IPS-NIHi7 (cell line): ENCODE results near the gene CDKN2B-AS1.

Experiments
- DNase-seq: peaks from one replicate; pipeline ENCODE4 v3.0.0; 2012; ENCODE audit warnings: mixed read lengths; ENCODE audit errors: extremely low spot score

Gene CDKN2B-AS1

DNA sequence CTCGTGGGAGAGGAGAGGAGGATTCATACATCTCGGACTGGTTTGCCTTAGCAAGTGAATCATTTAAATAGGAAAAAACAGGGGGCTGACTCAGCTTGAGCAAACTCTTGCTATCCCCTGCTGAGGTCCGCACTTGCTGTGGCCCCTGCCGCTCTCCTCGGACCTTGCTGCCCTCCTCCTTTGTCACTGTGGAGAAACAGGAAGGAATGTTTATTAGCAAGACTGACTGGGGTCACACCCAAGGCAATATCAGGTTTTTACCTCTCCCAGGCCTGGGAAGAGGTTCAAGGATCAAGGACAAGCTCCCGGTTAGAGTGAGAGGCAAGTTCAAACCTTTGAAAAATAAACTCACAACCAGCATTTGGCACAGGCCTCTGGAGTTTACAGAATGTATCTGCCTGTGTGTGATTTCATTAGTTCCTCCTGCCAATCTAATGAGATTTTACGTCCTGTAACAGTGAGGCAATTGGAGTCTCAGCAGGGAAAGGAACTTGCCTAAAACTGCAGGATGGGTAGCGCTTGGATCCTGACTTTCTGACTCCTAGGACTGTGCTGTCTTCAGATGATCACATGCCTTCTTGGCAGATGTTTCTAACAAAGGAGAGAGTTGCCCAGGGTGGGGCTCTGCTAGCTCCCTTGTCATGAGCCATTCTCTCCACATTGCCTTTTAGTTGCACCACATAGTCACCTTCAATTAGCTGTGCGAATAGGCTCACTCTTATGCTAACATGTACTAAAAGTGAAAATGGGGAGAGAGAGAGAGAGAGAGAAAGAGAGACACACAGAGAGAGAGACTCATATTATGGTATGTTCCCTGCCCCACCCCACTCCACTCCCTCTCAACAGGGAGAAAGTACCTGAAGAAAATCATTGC lies 123.2 kb downstream of the CDKN2B-AS1 start:
- peak; percentile 52 for DNase-seq

DNA sequence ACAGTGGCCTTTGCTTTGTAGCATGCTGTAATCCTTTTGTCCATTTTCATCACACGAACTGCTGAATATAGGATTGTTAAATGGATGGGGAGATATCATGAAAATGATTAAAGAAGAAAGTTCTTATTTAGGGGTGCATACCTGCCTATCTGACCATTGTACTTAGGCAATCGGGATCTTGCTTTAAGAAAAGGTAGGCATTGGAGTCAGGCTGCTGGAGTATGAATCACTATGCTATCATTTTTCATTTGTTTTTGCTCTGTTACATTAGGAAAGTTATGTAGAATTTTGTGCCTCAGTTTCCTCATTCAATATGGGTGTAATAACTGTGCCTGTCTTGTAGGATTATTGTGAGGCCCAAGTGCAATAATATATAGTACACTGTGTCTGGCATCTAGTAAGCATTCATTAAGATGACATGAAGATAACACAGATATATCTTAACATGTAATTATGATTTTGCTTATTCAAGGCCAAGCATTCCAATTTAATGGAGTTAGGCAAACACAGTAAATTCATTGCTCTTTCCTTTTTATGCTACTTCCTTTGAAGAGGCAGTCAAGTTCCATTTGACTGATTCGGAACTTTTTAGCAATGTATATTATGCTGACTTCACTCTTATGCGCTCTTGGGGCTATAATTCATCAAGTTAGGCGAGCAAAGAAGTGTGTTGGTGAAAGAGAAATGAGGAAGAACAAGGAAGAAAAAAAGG lies 124.4 kb downstream of the CDKN2B-AS1 start:
- DNase-seq = no peak

DNA sequence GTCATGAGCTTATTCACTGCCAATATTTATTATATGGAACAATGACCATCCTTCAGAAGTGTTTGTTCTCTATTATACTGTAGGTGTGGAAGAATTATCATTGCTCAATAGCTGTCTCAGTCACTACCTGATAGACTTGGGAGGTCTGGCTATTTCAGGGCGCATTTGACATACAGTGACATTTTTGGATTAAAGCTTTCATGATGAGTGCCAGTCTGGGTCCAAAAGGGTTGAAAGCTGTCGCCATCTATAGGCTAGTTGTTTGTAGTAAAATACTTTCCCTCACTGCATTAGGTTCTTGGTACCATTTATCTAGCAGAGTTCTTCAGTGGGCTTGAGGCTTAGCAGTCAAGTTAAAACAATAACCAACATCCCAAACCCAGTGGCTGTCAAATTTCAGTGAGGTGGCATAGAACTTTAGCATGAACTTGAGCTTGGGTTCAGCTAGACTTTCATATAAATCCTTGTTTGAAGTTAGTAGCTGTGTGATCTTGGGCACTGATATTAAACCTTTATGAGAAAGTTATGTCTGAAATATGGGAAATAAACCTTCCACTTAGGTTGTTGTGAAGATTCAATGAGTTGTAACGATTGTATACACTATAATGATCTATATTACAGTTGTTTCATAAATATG lies 125.0 kb downstream of the CDKN2B-AS1 start:
- peak; percentile 41 for DNase-seq

DNA sequence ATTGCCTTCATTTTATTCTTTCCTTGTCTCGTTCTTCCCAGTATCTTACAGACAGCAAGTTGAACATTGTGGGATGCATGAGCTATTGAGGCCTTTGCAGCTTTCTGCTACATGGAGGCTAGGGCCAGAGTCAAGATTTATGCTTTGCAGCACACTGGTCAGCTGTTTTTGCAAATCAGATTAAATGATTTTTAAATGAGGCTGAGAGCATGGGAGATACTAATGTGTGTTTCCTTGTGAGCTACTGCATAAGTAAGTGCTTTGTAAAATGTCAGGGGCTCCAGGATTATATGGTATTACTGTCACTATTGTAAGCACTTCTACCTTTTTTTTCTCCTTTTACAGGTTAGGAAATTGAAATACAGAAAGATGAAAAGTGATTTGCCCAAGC lies 125.6 kb downstream of the CDKN2B-AS1 start:
- no peak for DNase-seq

DNA sequence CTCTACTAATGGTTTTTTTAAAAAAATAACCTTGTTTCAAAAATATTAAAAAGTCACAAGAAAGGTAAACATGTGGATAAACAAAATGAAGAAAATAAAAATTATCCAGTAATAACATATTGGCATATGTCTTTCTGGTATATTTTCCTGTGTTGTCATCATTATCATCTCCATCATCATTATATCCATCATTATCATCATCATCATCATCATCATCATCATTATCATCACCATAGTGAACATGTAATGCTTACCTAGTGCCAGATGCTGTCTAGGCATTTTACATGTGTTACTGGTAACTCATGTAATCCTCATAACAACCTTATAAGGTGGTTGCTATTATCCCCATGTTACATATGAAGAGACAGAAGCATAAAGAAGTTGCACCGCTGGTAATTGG lies 126.0 kb downstream of the CDKN2B-AS1 start:
- no peak for DNase-seq

DNA sequence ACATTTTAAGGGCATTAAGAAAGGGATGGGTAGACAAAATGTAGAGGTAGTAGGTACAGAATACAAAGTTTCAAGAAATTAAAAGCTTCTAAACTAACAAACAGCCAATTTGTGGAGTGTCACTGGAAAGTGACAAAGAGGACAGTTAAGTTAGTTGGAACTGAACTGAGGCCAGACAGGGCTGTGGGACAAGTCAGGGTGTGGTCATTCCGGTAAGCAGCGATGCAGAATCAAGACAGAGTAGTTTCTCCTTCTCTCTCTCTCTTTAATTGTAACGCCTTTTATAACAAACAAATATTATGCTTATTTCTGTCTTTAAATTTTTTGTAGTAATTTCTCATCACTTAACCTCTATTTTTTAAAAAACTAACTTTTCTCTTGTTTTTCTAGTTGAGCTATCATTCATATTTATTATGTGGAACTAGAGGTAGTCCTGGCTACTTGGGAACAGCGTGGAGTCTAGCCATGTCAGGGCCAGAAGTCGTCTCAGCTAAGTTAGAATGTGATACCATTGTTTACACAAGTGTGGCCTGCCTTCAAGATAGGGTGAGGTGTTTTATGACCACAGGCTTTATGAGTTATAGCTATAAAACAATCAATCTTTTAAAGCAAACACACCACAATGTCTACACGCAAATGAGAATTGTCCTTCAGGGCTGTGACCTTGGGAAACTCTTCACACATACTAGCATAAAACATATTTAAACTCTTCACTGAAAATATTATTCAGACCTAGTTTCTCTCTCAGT lies 129.8 kb downstream of the CDKN2B-AS1 start:
- no peak for DNase-seq

DNA sequence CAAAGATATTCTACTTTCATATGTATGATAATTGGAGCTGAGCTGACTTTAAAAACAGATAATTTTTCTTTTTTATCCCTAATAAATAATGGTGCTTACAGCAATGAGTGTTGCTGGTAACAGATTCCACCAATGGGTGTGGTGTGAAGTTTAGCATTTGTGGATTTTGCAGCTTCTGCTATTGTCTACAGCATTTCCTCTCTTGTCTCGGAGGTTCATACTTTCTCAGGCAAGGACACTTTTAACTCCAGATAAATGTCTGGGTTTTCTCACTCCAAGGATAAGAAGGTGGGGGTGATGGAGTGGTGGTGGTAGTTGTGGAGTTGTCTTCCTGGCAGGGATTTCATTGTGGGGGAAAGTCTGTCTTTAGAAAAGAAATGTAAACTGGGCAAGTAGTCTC lies 134.5 kb downstream of the CDKN2B-AS1 start:
- DNase-seq = no peak

DNA sequence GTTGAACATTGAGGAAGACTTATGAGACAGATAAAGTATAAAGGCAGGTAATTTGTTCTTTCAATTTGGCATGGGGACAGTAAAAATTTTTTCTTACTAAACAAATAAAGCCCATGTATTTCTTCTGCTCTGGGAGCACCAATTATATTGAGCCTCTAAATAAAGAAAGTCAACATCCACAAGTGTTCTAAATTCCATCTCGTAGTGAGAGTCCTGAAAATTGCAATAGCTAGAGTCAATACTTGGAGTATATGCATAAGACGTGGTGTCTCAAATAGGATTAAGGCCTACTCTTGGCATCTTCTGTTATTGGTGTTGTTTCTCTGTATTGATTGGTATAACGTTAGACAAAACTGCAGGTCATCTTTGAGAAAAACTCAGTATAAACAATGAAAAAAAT lies 135.0 kb downstream of the CDKN2B-AS1 start:
- no peak for DNase-seq

DNA sequence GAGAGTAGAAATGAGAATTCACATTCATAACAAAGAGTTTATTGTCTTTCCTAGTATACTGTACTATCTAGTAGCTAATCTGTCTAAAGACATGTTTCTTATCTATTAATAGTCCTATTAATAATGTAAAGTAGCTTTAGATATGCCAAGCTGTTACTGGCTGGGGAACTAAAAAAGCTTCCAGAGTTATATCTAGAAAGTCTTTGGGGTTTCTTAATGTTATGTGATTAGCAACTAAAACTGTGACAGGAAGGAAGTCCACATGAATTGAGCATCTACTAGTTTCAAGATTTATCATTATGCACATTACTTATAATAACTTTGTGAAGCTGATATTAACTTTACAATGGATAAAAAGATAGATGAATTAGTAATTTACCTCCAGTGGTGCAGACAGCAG lies 137.2 kb downstream of the CDKN2B-AS1 start:
- no peak for DNase-seq

DNA sequence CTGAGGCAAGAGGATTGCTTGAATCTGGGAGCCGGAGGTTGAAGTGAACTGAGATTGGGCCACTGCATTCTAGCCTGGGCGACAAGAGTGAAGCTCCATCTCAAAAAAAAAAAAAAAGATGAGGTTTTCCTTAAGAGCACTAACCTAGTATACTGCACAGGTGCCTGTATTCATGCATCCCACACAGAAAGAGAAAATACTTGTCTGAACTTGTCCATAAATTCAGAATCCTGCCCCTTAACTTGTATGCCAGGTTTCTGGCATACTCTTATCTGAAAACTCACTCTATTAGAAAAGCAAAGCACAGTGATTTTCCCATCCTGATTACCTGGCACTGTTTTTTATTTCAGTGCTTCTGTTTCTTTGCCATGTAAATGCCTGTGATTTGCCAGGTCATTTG lies 139.8 kb downstream of the CDKN2B-AS1 start:
- no peak for DNase-seq

DNA sequence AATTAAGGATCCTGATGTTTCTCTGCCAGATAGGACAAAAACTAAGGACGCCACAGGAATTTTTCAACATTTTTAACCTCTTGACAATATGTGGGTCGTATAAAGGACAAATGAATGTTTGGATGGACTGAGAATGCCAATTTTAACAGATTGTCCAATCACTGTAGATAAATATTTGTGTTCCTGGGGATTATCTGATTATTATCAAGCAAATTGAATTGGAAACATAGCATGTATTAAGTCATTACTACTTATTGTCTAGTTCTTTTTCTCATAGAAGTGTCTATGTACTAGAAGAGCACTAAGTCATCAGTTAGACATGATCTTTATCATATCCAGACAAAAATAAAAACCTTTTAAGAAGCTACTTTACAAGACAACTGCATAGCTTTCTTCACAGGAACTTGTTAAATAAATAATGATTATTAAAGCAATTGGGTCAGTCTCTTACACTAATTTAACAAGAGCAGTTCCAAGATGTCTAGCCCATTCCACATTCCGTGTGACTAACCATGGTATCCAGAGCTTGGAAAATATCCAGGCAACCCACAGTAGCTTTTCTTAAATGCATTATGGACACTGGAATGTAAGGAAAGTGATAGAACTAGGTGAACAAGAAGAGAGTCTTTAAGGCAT lies 142.0 kb downstream of the CDKN2B-AS1 start:
- DNase-seq = no peak

DNA sequence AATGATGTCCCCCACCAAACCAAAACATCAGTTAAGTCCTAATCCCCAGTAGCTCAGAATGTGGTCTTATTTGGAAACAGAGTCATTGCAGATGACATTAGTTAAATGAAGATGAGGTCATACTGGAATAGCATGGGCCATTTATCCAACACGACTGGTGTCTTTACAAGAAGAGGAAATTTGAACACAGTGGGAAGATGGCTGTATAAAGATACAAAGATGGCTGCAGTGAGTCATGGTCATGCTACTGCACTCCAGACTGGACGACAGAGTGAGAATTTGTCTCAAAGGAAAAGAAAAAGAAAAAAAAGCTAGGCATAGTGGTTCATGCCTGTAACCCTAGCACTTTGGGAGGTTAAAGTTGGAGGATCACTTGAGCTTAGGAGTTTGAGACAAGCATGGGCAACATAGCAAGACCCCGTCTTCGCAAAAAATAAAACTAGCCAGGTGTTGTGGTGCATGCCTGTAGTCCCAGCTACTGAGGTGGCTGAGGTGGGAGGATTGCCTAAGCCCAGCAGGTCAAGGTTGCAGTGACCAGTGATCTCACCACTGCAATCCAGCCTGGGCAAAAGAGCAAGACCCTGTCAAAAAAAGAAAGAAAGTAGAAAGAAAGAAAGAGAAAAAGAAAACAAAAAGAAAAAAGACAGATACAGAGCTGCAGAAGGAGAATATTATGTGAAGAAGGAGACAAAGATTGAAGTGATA lies 144.5 kb downstream of the CDKN2B-AS1 start:
- no peak for DNase-seq

DNA sequence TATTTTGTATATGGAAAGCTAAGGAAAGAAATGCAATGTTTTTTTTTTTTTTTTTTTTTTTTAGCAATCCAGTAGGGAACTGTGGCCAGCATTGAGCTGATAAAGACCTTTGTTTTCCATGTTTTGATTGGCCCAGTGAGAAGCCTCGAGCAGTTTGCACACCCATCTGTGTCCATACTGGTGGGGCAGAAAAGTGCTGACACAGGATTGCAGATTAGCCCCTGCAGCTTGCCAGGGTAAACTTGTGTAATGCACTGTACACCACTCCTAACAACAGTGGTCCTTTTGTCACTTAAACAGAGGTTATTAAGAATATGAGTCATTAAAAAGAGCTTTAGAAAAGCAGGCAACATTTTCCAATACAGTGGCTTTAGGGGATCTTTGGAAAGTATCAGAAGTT lies 147.3 kb downstream of the CDKN2B-AS1 start:
- DNase-seq = no peak

DNA sequence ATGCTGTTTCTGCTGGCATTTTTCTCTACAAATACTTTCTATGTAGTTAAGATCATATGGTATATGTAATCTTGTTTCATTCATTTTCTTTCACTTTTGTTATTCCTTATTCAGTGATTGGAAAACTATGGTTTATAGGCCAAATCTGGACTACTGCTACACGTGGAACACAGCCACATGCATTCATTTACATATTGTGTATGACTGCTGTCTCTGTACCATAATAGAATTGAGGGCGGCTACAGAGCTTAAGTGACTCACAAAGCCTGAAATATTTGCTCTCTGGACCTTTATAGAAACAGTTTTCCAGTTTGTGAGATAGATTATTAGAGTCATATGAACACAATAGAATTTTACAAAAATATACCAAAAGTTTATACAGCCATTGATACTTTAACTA lies 148.1 kb downstream of the CDKN2B-AS1 start:
- DNase-seq = no peak

DNA sequence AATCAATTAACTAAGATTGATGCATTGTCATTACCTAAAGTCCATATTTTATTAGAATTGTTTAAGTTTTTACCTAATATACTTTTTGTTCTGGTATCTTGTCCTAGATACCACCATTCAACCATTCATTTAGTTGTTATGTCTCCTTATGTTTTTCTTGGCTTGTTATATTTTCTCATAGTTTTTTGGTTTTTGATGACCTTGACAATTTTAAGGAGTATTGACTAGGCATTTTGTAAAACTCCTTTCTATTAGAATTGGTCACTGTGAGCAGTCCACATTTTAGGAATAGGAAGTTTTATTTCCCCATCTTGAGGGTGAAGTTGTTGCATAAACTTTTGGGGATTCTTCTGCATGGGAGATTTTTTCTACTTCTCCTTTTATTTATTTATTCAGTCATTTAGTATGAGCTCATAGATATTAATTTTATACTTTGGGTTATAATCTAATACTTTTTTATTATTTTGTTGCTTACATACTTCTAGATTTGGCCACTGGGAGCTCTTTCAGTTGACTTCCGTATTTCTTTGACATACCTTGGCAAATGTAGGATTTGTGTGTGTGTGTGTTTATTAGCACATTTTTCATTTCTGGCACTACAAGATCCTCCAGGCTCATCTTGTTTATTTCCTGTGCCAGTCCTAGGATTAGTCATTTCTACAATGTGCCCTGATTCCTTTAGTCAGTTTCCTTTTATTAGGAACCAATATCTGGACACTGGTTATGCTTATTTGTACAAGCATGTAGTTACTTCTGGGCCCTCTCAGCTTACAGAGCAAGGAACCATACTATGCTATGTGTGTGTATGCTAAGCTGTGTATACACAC lies 149.4 kb downstream of the CDKN2B-AS1 start:
- no peak for DNase-seq

DNA sequence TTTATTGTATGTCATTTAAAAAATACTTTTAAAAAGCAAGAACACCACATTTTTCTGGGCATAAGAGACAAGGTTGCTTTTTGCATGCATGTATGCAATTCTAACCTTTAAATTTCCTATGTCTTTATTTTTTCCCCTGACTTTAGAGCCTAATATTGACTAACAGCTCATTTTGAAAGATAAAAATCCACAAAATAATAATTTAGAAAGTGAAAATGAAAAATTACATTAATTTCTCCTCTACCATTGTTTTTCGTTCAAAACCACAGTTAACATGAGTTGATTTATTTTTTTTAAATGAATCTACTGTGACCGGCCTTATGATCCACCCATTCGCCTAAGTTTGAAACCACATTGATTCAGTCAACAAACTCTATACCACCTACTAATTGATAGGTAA lies 152.0 kb downstream of the CDKN2B-AS1 start:
- DNase-seq = no peak

DNA sequence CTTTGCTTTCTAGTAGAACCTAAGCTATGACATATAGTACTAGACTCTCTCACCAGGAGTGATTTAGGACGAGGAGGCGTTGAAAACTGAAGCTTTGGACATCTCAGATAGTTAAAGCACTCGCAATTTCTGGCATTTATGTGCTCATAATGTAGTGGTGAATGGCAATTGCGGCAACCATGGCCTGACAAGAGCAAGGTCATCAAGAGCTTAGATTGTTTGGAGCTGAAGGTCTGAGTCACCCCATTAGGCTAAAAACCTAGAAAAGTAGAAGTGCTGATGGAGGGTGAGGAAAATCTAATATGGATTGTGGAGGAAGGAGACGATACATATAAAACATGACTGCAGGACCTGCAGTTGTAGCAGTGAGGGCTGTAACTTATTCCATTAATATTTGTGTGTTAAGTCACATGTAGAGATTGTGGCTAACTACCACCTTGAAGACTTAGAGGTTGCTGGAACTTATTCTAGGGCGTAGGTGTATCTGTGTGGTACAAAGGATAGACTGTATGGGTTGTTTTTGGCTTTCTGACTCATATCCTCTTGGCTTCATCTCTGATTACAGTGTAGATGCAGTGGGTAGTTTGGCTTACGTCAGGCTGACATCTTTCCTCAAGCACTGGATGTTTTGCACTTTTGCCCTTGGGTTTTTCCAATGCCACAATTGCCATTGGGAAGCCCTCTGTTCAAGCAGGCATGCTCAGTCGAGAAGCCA lies 153.4 kb downstream of the CDKN2B-AS1 start:
- no peak for DNase-seq

DNA sequence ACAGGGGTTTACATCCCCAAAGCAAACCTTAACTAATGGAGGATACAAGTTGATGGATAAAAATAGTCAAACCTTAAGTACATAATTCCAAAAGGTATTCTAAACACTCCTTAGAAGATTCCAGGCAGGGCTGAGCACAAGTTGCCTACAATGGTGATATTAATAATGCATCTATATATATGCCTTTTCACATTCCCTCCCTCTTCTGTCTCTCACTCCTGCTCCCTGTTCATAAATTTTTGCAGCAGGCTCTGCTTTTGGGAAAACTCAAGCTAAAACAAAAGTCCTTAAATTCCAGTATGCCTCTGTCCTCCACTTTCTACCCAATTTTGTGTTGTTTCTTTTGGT lies 153.9 kb downstream of the CDKN2B-AS1 start:
- no peak for DNase-seq

DNA sequence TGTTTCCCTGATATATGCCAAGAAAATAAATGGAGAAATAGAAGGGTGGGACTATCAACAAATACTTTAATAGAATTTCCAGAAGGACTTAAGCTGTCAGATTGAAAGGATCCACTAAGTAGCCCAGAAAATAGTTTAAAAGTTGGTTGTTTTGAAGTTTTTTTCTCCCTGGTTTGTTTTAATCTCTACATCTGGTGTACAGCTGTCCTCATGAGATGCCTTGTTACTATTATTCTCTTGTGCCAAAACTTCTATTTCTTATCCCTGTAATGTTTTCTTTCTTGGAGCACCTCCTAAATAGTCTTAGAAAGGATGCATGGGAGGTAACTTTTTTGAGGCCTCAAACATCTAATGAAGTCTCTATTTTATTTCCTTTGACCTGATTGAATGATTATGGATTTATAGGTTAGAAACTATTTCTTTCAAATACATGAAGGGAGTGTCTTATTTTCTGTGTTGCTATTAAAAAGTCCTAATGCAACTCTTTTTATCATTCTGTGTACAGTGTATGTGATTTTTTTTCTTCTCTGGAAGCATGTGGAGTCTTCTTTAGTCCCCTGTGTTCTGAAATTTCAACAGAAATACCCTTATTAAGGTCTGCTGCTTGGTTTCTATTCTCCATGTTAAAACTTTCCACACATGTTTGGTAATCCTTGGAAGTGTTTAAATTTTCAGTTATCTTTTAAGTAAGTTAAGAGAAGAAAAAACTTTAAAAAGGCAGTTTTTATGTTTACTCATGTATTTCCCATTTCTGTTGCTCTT lies 154.5 kb downstream of the CDKN2B-AS1 start:
- no peak for DNase-seq
